CD4-positive, alpha-beta T cell (primary cell): ENCODE measurements around the gene PDE12. TPM values are rescaled to one million over a fixed set of nuclear protein-coding genes. Genes with fewer than 3 reads are reported as not detected.

ENCODE experiments used
- ATAC-seq: fragments of 200-7000 bp; cut with Tn5 transposase; one replicate; pipeline ENCODE4 v1.10.0; 2022; ENCODE audit warnings: mild to moderate bottlenecking; ENCODE audit not compliant: poor library complexity
- CTCF ChIA-PET: fragments of 350-600 bp; sonication (Branson Sonifier 250); formaldehyde crosslinking; loops from one replicate; lab custom pipeline; 2021; ENCODE audit warnings: antibody characterized with exemption, inconsistent platforms; lab: Charles Lee
- POLR2A ChIA-PET: fragments of 350-600 bp; sonication (Branson Sonifier 250); formaldehyde crosslinking; loops from one replicate; lab custom pipeline; 2021; ENCODE audit warnings: antibody characterized with exemption, inconsistent platforms; lab: Charles Lee
- DNase-seq, 14 experiments: peaks; one replicate each; pipeline ENCODE4 v3.0.0-alpha.2; 2013 to 2020; ENCODE audit warnings: mixed read lengths in 2 of 14
- H3K27ac ChIP-seq, 2 donors: one replicate each; pipeline versions ENCODE4 v1.5.1 to v1.7.0; 2013; ENCODE audit warnings: low read length in 2 of 2, low read depth in 1 of 2, mild to moderate bottlenecking in 1 of 2
- H3K27me3 ChIP-seq, 2 experiments: 1 replicate in 1 of 2; 2 replicates in 1 of 2; pipeline versions ENCODE4 v1.6.1 to v1.7.0; 2013; ENCODE audit warnings: low read length in 2 of 2, control low read depth in 1 of 2, mild to moderate bottlenecking in 1 of 2, moderate library complexity in 1 of 2; ENCODE audit not compliant: insufficient read depth in 2 of 2, control insufficient read depth in 1 of 2
- H3K36me3 ChIP-seq: one replicate; pipeline ENCODE4 v1.6.1; 2013; ENCODE audit warnings: low read length, control low read depth; ENCODE audit not compliant: insufficient read depth
- H3K4me1 ChIP-seq: one replicate; pipeline ENCODE4 v1.6.1; 2013; ENCODE audit warnings: low read length, control low read depth; ENCODE audit not compliant: insufficient read depth
- H3K4me3 ChIP-seq: one replicate; pipeline ENCODE4 v1.5.1; 2013; ENCODE audit warnings: mild to moderate bottlenecking, low read length, moderate library complexity
- H3K9me3 ChIP-seq, 2 experiments: 1 replicate in 1 of 2; 2 replicates in 1 of 2; pipeline versions ENCODE4 v1.6.1 to v1.7.0; 2013; ENCODE audit warnings: low read length in 2 of 2, mild to moderate bottlenecking in 2 of 2, control low read depth in 1 of 2, moderate library complexity in 1 of 2; ENCODE audit not compliant: control insufficient read depth in 1 of 2, insufficient read depth in 1 of 2
- H3K27ac Mint-ChIP-seq: one replicate; pipeline ENCODE4 v1.8.0; 2020; ENCODE audit warnings: mixed read lengths
- H3K27me3 Mint-ChIP-seq: one replicate; pipeline ENCODE4 v1.8.0; 2021; ENCODE audit warnings: mixed read lengths
- H3K36me3 Mint-ChIP-seq: one replicate; pipeline ENCODE4 v1.8.0; 2021; ENCODE audit warnings: low read depth, mixed read lengths
- H3K4me1 Mint-ChIP-seq: one replicate; pipeline ENCODE4 v1.8.0; 2021; ENCODE audit warnings: low read depth, mixed read lengths
- H3K4me3 Mint-ChIP-seq: one replicate; pipeline ENCODE4 v1.8.0; 2020; ENCODE audit warnings: mild to moderate bottlenecking, mixed read lengths
- H3K9me3 Mint-ChIP-seq: one replicate; pipeline ENCODE4 v1.8.0; 2020; ENCODE audit warnings: mixed read lengths
- CTCF ChIP-seq: fragments of 200-600 bp; IDR thresholded peaks from one replicate; pipeline ENCODE4 v1.8.0; 2022; ENCODE audit warnings: antibody characterized with exemption, mild to moderate bottlenecking
- intact Hi-C, 2 experiments: fragments of 100-400 bp; cut with DNase I in 1 of 2; cut with micrococcal nuclease in 1 of 2; formaldehyde crosslinking; loops; one replicate each; pipeline versions ENCODE4 v1.15.1 to v1.9.0; 2023 to 2025; cut with DNase I, micrococcal nuclease
- total RNA-seq, 174 experiments: library from RNA in 2 of 174; stranded (reverse) in 2 of 174; gene quantifications; one replicate each; pipeline ENCODE4 v1.2.3 and lab custom pipeline; 2021 to 2026

Gene PDE12
- total RNA-seq, 2 experiments from 2014 or later: 40.5 to 40.9 TPM

GRCh38 chr3:57583544-57583943 is 27.5 kb downstream of the PDE12 start:
- H3K4me3 ChIP-seq: no peak overlapping the region
- H3K36me3 ChIP-seq: peaks cover 52% of the 10 kb centered on the region
- H3K27ac Mint-ChIP-seq: no peak overlapping the region
- ATAC-seq: no peak
- H3K27me3 Mint-ChIP-seq: no peaks in the 10 kb centered on the region
- peaks cover 32% of the 10 kb centered on the region for H3K4me1 Mint-ChIP-seq
- intact Hi-C loops: loop anchor here in 1 of 2 experiments (10.0 kb wide), 1 partner anchor 189 kb away; no protein-coding TSS in a partner anchor
- peaks cover 66% of the 10 kb centered on the region for H3K36me3 Mint-ChIP-seq
- H3K27me3 ChIP-seq: no peaks in the 10 kb centered on the region
- no peaks in the 10 kb centered on the region for H3K9me3 ChIP-seq
- DNase-seq: no peak
- no peak overlapping the region for H3K27ac ChIP-seq
- TF ChIP-seq CTCF: no peak
- peaks cover 7% of the 10 kb centered on the region for H3K4me1 ChIP-seq
- POLR2A ChIA-PET: no interaction called here
- no peaks in the 10 kb centered on the region for H3K9me3 Mint-ChIP-seq
- H3K4me3 Mint-ChIP-seq: no peak overlapping the region
- CTCF ChIA-PET: interaction anchor here (1.2 kb wide), 1 partner anchor 27 kb away, joined by 4 read pairs; the partner anchor contains the start of gene PDE12

- no peak overlapping the region for H3K27ac Mint-ChIP-seq
- peaks cover 52% of the 10 kb centered on the region for H3K36me3 Mint-ChIP-seq
- Histone ChIP-seq H3K27ac (no peak overlapping the region), H3K4me1 (peaks cover 7% of the 10 kb centered on the region), H3K9me3 (no peaks in the 10 kb centered on the region), H3K36me3 (peaks cover 31% of the 10 kb centered on the region), H3K27me3 (no peaks in the 10 kb centered on the region), H3K4me3 (no peak overlapping the region)
- no peak for DNase-seq
- POLR2A ChIA-PET: interaction anchor here (1.8 kb wide), 1 partner anchor 11 kb away, joined by 5 read pairs; the partner anchor contains the start of gene ARF4
- H3K4me3 Mint-ChIP-seq: no peak overlapping the region
- H3K4me1 Mint-ChIP-seq: peaks cover 40% of the 10 kb centered on the region
- H3K27me3 Mint-ChIP-seq: no peaks in the 10 kb centered on the region
- no peaks in the 10 kb centered on the region for H3K9me3 Mint-ChIP-seq
- intact Hi-C loops: loop anchor here in 1 of 2 experiments (10.0 kb wide), 1 partner anchor 192 kb away; no protein-coding TSS in a partner anchor
- TF ChIP-seq CTCF: no peak
- CTCF ChIA-PET: no interaction called here
- no peak for ATAC-seq
Observed at GRCh38 chr3:57586778-57587177, 30.7 kb downstream of the PDE12 start.

- Histone ChIP-seq H3K27me3 (no peaks in the 10 kb centered on the region), H3K4me1 (peaks cover 7% of the 10 kb centered on the region), H3K9me3 (no peaks in the 10 kb centered on the region), H3K27ac (no peak overlapping the region), H3K4me3 (no peak overlapping the region), H3K36me3 (peaks cover 20% of the 10 kb centered on the region)
- intact Hi-C loops: loop anchor here in 1 of 2 experiments (10.0 kb wide), 1 partner anchor 193 kb away; no protein-coding TSS in a partner anchor
- DNase-seq (no peak), ATAC-seq (no peak)
- no peaks in the 10 kb centered on the region for H3K27me3 Mint-ChIP-seq
- TF ChIP-seq CTCF: no peak
- ChIA-PET CTCF (no interaction called here), POLR2A (interaction anchor here (1.8 kb wide), 1 partner anchor 10 kb away, joined by 5 read pairs; the partner anchor contains the start of gene ARF4)
- no peak overlapping the region for H3K27ac Mint-ChIP-seq
- no peaks in the 10 kb centered on the region for H3K9me3 Mint-ChIP-seq
- peaks cover 54% of the 10 kb centered on the region for H3K36me3 Mint-ChIP-seq
- H3K4me3 Mint-ChIP-seq: no peak overlapping the region
- peaks cover 48% of the 10 kb centered on the region for H3K4me1 Mint-ChIP-seq
Observed at GRCh38 chr3:57587905-57588304, 31.8 kb downstream of the PDE12 start.
